HUES48 (cell line): ENCODE measurements around the gene FAM83D.
"Not testable (repeated sequence)": the region's sequence is repeated elsewhere in the genome, so short reads cannot be mapped to it uniquely, and the experiment has no call there.

Experiments
- H3K27ac ChIP-seq: one replicate; pipeline ENCODE4 v1.7.0; 2013; ENCODE audit warnings: low read depth, low read length, inconsistent platforms
- H3K27me3 ChIP-seq: 2 replicates; pipeline ENCODE4 v1.6.1; 2013; ENCODE audit warnings: mild to moderate bottlenecking, low read length; ENCODE audit not compliant: control insufficient read depth, insufficient read depth
- H3K36me3 ChIP-seq: 2 replicates; pipeline ENCODE4 v1.6.1; 2013; ENCODE audit warnings: low read length; ENCODE audit not compliant: control insufficient read depth, insufficient read depth
- H3K4me1 ChIP-seq: 2 replicates; pipeline ENCODE4 v1.6.1; 2013; ENCODE audit warnings: mild to moderate bottlenecking, low read length; ENCODE audit not compliant: control insufficient read depth, insufficient read depth
- H3K4me3 ChIP-seq: 2 replicates; pipeline ENCODE4 v1.5.1; 2013; ENCODE audit warnings: mild to moderate bottlenecking, low read depth, low read length
- H3K9ac ChIP-seq: 2 replicates; pipeline ENCODE4 v1.6.1; 2013; ENCODE audit warnings: mild to moderate bottlenecking, low read depth, low read length, moderate library complexity
- H3K9me3 ChIP-seq: 2 replicates; pipeline ENCODE4 v1.6.1; 2013; ENCODE audit warnings: low read length; ENCODE audit not compliant: control insufficient read depth, insufficient read depth

The FAM83D gene

DNA sequence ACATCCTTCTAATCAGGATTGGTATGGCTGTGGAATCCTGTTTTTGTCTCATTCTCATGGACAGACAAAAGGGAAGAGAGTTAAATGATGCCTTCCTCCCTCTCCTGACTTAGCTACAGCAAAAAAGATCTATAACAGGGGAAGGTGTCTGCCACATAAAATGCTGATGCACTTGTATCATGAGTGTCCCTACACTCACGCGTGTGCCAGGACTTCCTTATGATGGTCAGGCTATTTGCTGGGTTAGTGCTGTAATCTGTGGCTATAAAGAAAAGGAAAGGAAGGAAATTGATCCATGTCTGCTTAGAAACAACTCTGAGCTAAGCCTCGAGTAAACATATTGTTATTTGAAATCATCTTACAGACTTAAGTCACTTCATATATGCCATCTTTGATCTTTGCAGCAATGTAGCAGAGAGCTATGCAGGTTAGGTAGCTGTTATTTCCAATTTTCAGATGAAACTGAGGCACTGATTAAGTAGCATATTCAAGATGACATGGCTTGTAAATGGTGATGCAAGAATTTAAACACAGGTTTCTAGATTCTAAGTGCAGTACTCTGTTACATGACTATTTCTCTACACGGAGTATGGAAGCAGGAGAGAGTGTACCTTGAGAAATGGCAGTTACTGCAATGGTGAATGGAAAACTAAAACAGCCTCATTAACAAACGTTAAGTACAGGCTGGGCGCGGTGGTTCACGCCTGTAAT, 27.6 kb downstream of the FAM83D start:
- Histone ChIP-seq H3K4me3 (no peak overlapping the region), H3K4me1 (no peaks in the 10 kb centered on the region), H3K27me3 (no peaks in the 10 kb centered on the region), H3K27ac (no peak overlapping the region), H3K36me3 (peaks cover 48% of the 10 kb centered on the region), H3K9ac (no peak overlapping the region), H3K9me3 (no peaks in the 10 kb centered on the region)

- H3K4me1 ChIP-seq, result peaks cover 10% of the 10 kb centered on the region
- H3K27me3 ChIP-seq, result no peaks in the 10 kb centered on the region
- H3K27ac ChIP-seq, result no peak overlapping the region
- peaks cover 15% of the 10 kb centered on the region for H3K36me3 ChIP-seq
- no peaks in the 10 kb centered on the region for H3K9me3 ChIP-seq
- no peak overlapping the region for H3K4me3 ChIP-seq
- no peak overlapping the region for H3K9ac ChIP-seq
Measured at GRCh38 chr20:38957235-38957876, 31.1 kb downstream of the FAM83D start.

DNA sequence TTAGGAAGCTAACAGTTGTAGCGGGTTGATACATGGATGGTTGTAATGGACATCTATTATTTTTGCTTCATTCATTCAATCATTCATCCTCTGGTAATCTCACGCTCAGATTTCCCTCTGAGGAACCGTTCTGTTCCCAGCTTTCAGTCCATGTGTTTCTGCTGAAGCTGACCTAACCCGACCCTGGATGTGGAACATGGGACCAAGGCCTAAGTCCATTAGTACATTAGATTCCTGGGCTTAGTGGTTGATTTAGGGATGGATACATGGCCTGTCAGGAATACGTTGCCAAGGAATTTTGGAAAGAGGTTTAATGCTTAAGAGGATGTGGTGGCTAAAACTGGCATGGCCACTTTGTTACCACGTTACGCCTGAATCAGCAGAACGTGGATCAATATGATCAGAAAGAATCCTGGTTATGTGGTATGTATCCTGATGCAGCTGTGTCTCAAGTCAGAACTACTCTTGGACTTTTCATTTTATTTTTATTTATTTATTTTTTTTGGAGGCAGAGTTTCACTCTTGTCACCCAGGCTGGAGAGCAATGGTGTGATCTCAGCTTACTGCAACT, 31.8 kb downstream of the FAM83D start:
- Histone ChIP-seq H3K27me3 (no peaks in the 10 kb centered on the region), H3K9me3 (no peaks in the 10 kb centered on the region), H3K9ac (no peak overlapping the region), H3K4me1 (peaks cover 10% of the 10 kb centered on the region), H3K36me3 (peaks cover 9% of the 10 kb centered on the region), H3K4me3 (no peak overlapping the region), H3K27ac (no peak overlapping the region)

DNA sequence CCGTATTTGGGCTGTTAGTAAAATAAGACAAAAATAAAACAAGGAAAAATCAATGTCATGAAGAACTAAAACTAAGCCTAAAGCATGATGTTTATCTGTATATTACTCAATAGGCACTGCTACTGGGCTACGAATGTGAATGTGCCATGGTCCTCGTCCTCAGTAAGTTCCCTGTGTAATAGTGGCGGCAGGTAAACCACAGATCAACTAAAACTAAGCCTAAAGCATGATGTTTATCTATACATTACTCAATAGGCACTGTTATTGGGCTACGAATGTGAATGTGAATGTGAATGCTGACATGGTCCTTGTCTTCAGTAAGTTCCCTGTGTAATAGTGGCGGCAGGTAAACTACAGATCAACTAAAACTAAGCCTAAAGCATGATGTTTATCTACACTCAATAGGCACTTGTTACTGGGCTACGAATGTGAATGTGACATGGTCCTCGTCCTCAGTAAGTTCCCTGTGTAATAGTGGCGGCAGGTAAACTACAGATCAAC, 34.0 kb downstream of the FAM83D start:
- not testable (repeated sequence) for H3K27ac ChIP-seq, H3K27me3 ChIP-seq, H3K36me3 ChIP-seq, H3K9ac ChIP-seq, H3K4me3 ChIP-seq, H3K9me3 ChIP-seq
- peaks cover 10% of the 10 kb centered on the region for H3K4me1 ChIP-seq

- Histone ChIP-seq H3K4me3 (peak overlapping the region; percentile 93), H3K27me3 (no peaks in the 10 kb centered on the region), H3K36me3 (peaks cover 5% of the 10 kb centered on the region), H3K27ac (peak overlapping the region; percentile 97), H3K9me3 (no peaks in the 10 kb centered on the region), H3K4me1 (peaks cover 10% of the 10 kb centered on the region), H3K9ac (peak overlapping the region; percentile 98)
Measured at GRCh38 chr20:38961530-38962043, 35.4 kb downstream of the FAM83D start.

- peak within 1 kb of the TSS; percentile 97 for H3K27ac ChIP-seq
- H3K4me1 ChIP-seq, result peaks cover 10% of the 10 kb centered on the region
- no peaks in the 10 kb centered on the region for H3K27me3 ChIP-seq
- peak within 1 kb of the TSS; percentile 98 for H3K9ac ChIP-seq
- H3K36me3 ChIP-seq, result peaks cover 5% of the 10 kb centered on the region
- no peaks in the 10 kb centered on the region for H3K9me3 ChIP-seq
- peak within 1 kb of the TSS; percentile 93 for H3K4me3 ChIP-seq
Measured at GRCh38 chr20:38962044-38962927, 36.1 kb downstream of the FAM83D start, which contains the start of gene DHX35. Gene DHX35, plus strand, starts transcription at chr20:38962344. Its CDS starts 24 bp downstream, at chr20:38962368.

DNA sequence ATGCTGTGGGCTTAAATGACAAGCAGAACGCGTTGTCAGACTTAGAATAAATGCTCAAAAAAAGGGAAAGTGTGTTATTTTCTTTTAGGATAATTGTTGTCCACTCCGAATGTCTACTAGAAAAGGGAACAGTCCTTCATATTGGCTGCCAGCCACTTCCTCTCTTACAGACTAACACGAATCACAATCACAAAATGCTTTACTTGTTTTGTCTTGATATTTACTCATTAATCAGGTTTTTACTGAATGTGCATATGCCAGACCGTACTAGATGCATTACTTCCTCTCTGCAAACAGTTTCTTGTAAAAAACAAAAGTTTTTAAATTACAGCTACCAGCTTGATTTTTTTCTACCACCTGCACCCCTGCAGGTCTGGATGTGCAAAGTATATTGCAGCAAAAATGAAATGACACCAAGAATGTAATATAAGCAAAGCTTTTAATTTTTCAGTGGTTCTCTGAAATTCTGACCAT, 36.7 kb downstream of the FAM83D start:
- Histone ChIP-seq H3K27ac (peak overlapping the region; percentile 97), H3K4me3 (peak overlapping the region; percentile 93), H3K36me3 (peaks cover 6% of the 10 kb centered on the region), H3K9ac (peak overlapping the region; percentile 95), H3K27me3 (no peaks in the 10 kb centered on the region), H3K4me1 (peaks cover 10% of the 10 kb centered on the region), H3K9me3 (no peaks in the 10 kb centered on the region)

DNA sequence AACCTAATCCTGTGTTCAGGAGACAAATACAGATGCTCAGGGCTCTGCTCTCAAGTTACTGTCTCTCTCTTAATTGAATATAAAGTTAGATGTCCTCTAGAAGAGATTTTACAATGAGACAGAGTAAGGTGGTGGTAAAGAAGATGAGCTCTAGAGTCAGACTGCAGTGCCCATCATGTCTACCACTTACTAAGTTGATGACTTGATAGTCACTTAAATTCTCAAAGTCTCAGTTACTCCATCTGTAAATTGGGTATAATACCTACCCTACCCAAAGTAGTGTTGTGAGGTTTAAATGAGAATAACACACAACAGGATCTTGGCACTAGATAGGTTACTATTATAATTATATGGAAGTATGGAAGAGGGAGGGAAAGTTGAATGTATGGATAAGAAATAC, 37.5 kb downstream of the FAM83D start:
- no peak overlapping the region for H3K9ac ChIP-seq
- H3K4me1 ChIP-seq, result peaks cover 10% of the 10 kb centered on the region
- peaks cover 9% of the 10 kb centered on the region for H3K36me3 ChIP-seq
- H3K9me3 ChIP-seq, result no peaks in the 10 kb centered on the region
- no peak overlapping the region for H3K4me3 ChIP-seq
- no peak overlapping the region for H3K27ac ChIP-seq
- H3K27me3 ChIP-seq, result no peaks in the 10 kb centered on the region

DNA sequence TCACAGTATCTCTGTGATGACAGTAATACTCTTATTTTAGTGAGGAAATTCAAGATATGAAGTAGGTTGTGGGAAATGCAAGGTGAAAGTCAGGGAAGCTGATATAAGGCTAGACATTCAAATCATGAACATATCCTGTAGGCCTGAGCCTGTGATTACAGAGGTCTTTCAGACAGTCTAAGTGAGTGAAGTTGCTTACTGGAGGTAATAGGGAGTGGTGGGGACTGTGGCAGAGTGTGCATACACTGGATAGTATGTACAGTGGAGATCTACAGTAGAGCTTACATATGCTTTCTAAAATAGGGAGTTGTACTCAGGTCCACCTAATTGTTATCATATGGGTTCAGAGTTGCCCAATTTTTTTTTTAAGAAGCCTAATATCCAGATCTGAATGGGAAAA, 39.0 kb downstream of the FAM83D start:
- Histone ChIP-seq H3K27me3 (no peaks in the 10 kb centered on the region), H3K36me3 (peaks cover 24% of the 10 kb centered on the region), H3K9ac (no peak overlapping the region), H3K4me1 (peaks cover 10% of the 10 kb centered on the region), H3K4me3 (no peak overlapping the region), H3K27ac (no peak overlapping the region), H3K9me3 (no peaks in the 10 kb centered on the region)

GRCh38 chr20:38968090-38968489, 41.9 kb downstream of the FAM83D start:
- H3K9ac ChIP-seq, result no peak overlapping the region
- H3K4me1 ChIP-seq, result no peaks in the 10 kb centered on the region
- no peak overlapping the region for H3K27ac ChIP-seq
- H3K4me3 ChIP-seq, result no peak overlapping the region
- H3K36me3 ChIP-seq, result peaks cover 46% of the 10 kb centered on the region
- H3K9me3 ChIP-seq, result no peaks in the 10 kb centered on the region
- H3K27me3 ChIP-seq, result no peaks in the 10 kb centered on the region
